Colonic mucosa (tissue), 4 donors: ENCODE results near the gene MOBP. TPM values are rescaled to one million over a fixed set of nuclear protein-coding genes. Genes with fewer than 3 reads are reported as not detected.

Source experiments
- DNase-seq: peaks from one replicate; pipeline ENCODE4 v3.0.0-alpha.2; 2020
- H3K27ac ChIP-seq: fragments of 200-600 bp; one replicate; pipeline ENCODE4 v1.8.0; 2021
- H3K27me3 ChIP-seq: fragments of 200-600 bp; one replicate; pipeline ENCODE4 v1.8.0; 2021
- H3K36me3 ChIP-seq: fragments of 200-600 bp; one replicate; pipeline ENCODE4 v1.8.0; 2021
- H3K4me1 ChIP-seq: fragments of 200-600 bp; one replicate; pipeline ENCODE4 v1.8.0; 2021; ENCODE audit warnings: mild to moderate bottlenecking
- H3K4me3 ChIP-seq: fragments of 200-600 bp; one replicate; pipeline ENCODE4 v1.8.0; 2021
- H3K9ac ChIP-seq, 2 donors: one replicate each; pipeline ENCODE4 v1.7.0; 2013; ENCODE audit warnings: control low read depth in 2 of 2, low read depth in 2 of 2, low read length in 2 of 2
- H3K9me3 ChIP-seq: fragments of 200-600 bp; one replicate; pipeline ENCODE4 v1.8.0; 2021
- intact Hi-C: fragments of 100-400 bp; cut with DNase I; formaldehyde crosslinking; loops from one replicate; pipeline ENCODE4 v1.14.1; 2022
- total RNA-seq, 2 donors: library from RNA; stranded (reverse); fragmentation: NEBNext Ultra II Directional in 1 of 2; extraction: Animal tissue kit (Norgen Biotek cat#: 25700) in 1 of 2; gene quantifications; one replicate each; pipeline ENCODE4 v1.2.1, GENCODE V29; 2021
- TF ChIP-seq, protein P1 (sequence below): fragments of 200-600 bp; IDR thresholded peaks from one replicate; pipeline ENCODE4 v1.8.0; 2022; ENCODE audit warnings: antibody characterized with exemption, mild to moderate bottlenecking
- donor health status: healthy.
- donor health status: DM: no; HTN: no; CAD: no.
- donor health status: DM: no; HTN: no; CAD: no.

The MOBP gene
- total RNA-seq, 2 donors from 2014 or later: 0.56 to 0.72 TPM

DNA sequence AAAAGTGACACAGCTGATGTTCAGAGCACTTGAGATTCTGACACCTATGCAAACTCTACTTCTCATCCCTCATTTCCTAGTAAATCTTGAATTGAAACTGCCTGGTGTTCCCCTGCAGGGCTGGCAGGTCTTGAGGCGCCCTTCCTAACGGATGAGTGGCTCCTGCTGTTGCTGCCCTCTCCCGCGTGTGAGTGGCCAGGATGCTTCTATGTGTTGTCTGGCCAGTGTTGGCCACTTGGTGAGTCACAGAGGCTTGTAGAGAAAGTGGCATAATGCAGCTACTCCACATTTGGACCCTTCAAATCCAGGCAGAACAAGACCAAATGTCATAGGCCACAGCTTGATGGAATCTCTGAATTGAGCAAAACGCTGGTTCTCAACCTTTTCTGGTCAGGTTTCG is 63.6 kb downstream of the MOBP start:
- no peaks in the 10 kb centered on the region for H3K9me3 ChIP-seq
- H3K27me3 ChIP-seq: no peaks in the 10 kb centered on the region
- H3K4me1 ChIP-seq: no peaks in the 10 kb centered on the region
- no peak overlapping the region for H3K9ac ChIP-seq
- no peaks in the 10 kb centered on the region for H3K36me3 ChIP-seq
- intact Hi-C loops: no loop called here
- no peak for DNase-seq
- H3K4me3 ChIP-seq: no peak overlapping the region
- TF ChIP-seq, protein P1, sequence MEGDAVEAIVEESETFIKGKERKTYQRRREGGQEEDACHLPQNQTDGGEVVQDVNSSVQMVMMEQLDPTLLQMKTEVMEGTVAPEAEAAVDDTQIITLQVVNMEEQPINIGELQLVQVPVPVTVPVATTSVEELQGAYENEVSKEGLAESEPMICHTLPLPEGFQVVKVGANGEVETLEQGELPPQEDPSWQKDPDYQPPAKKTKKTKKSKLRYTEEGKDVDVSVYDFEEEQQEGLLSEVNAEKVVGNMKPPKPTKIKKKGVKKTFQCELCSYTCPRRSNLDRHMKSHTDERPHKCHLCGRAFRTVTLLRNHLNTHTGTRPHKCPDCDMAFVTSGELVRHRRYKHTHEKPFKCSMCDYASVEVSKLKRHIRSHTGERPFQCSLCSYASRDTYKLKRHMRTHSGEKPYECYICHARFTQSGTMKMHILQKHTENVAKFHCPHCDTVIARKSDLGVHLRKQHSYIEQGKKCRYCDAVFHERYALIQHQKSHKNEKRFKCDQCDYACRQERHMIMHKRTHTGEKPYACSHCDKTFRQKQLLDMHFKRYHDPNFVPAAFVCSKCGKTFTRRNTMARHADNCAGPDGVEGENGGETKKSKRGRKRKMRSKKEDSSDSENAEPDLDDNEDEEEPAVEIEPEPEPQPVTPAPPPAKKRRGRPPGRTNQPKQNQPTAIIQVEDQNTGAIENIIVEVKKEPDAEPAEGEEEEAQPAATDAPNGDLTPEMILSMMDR: no peak
- H3K27ac ChIP-seq: no peak overlapping the region

DNA sequence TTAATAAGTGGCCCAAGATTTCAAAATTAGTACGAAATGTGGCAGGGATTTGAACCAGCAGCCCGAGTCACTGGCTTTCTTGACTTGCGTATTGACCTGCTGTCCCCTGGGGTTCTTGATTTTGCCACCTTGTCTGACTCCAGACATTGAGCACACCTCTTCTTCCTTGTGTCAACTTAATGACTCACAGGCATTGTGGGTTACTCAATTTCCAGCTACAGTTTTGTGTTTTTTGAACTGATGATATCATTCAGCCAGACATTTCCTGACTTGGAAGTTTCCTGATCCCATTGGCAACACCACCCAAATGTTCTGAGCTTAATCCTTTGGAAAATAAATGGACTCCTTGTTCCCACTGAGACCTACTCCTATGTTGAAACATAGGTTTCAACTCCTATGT is 64.2 kb downstream of the MOBP start:
- no peak overlapping the region for H3K4me3 ChIP-seq
- no peak for DNase-seq
- no peak overlapping the region for H3K9ac ChIP-seq
- intact Hi-C loops: no loop called here
- no peaks in the 10 kb centered on the region for H3K4me1 ChIP-seq
- no peaks in the 10 kb centered on the region for H3K27me3 ChIP-seq
- H3K9me3 ChIP-seq: no peaks in the 10 kb centered on the region
- H3K27ac ChIP-seq: no peak overlapping the region
- H3K36me3 ChIP-seq: no peaks in the 10 kb centered on the region
- TF ChIP-seq, protein P1: no peak

DNA sequence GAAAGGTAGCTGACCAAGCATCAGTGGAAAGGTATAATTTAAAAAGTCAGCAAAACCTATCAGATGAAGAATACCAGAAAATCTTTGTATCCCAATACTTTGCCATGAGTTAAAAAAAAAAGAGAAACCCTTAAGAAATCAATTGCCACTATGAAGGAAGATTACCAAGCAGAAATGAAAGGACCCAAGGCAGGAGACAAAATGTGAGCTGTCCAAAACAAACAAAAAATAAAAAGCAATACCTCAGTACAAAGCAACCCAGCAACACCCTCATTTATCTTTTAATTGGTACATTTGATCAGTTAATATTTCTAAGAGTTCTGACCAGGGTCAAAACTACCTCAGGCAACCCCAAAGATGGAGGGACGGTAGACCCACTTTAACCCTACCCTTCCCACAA is 65.3 kb downstream of the MOBP start:
- no peaks in the 10 kb centered on the region for H3K36me3 ChIP-seq
- TF ChIP-seq, protein P1: no peak
- H3K4me1 ChIP-seq: no peaks in the 10 kb centered on the region
- no peaks in the 10 kb centered on the region for H3K9me3 ChIP-seq
- H3K9ac ChIP-seq: no peak overlapping the region
- H3K4me3 ChIP-seq: no peak overlapping the region
- H3K27me3 ChIP-seq: no peaks in the 10 kb centered on the region
- DNase-seq: no peak
- intact Hi-C loops: no loop called here
- H3K27ac ChIP-seq: no peak overlapping the region

DNA sequence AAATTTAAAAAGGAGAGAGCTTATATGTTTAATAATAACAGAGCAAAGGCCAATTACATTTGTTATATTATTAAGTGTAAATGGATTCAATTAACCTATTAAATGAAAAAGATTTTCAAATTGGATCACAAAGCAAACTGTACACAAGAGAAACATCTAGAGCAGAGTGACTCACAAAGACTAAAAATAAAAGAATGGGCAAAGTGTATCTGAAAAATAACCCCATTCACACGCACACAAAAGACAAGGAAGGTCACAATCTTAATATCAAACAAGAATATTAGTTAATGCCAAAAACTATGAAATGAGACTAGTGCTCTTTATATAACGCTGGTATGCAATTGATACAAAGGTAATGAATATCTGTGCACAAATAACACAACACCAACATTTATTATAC is 65.7 kb downstream of the MOBP start:
- H3K9me3 ChIP-seq: no peaks in the 10 kb centered on the region
- no peak overlapping the region for H3K9ac ChIP-seq
- intact Hi-C loops: no loop called here
- H3K36me3 ChIP-seq: no peaks in the 10 kb centered on the region
- DNase-seq: no peak
- H3K27ac ChIP-seq: no peak overlapping the region
- H3K4me3 ChIP-seq: no peak overlapping the region
- no peaks in the 10 kb centered on the region for H3K27me3 ChIP-seq
- TF ChIP-seq, protein P1: no peak
- H3K4me1 ChIP-seq: no peaks in the 10 kb centered on the region

DNA sequence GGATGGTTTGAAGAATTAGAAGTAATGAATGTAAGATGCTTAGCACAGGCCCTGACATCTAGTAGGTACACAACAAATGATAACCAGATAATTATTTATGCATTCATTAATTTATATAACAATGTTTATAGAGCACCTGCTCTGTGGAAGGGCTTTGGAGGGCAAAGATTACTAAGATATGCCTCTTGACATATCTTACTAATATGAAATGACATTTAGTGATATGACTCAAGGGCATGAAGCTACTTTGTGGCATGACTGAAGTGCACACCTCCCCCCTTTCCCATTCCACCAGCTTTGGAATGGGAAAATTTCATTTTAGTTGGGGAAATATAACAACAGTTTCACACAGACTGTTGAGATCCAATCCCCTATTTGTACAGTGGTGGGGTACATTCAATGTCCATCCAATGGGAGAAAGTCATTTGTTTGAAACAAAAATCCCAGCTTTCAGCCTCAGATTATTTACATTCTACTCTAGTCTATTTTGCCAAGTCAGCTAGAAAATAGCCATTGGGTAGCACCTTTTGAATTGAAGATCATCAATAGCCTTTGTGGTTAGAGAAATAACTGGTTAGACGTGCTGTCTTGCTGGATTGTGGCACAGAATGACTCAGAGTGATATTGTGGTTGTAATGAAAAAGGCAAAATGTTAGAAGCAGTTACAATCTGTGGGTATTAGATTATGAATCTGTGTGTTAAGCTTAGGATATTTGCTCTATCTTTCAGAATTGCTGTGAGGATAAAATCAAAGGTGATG is 72.9 kb downstream of the MOBP start:
- TF ChIP-seq, protein P1: no peak
- Histone ChIP-seq H3K9me3 (no peaks in the 10 kb centered on the region), H3K4me3 (no peak overlapping the region), H3K4me1 (no peaks in the 10 kb centered on the region), H3K27me3 (no peaks in the 10 kb centered on the region), H3K9ac (no peak overlapping the region), H3K36me3 (no peaks in the 10 kb centered on the region), H3K27ac (no peak overlapping the region)
- intact Hi-C loops: loop anchor here (10.0 kb wide), 1 partner anchor 634 kb away; no protein-coding TSS in a partner anchor
- DNase-seq: no peak
